ENCODE data around the gene PCDHGA4. TPM values are rescaled to one million over a fixed set of nuclear protein-coding genes. Genes with fewer than 3 reads are reported as not detected.

Gene PCDHGA4
- total and polyA plus RNA-seq, 2 donors (not counting 1 experiment from before 2014, with no cell fraction given), result 0.13 to 1.1 TPM

DNA sequence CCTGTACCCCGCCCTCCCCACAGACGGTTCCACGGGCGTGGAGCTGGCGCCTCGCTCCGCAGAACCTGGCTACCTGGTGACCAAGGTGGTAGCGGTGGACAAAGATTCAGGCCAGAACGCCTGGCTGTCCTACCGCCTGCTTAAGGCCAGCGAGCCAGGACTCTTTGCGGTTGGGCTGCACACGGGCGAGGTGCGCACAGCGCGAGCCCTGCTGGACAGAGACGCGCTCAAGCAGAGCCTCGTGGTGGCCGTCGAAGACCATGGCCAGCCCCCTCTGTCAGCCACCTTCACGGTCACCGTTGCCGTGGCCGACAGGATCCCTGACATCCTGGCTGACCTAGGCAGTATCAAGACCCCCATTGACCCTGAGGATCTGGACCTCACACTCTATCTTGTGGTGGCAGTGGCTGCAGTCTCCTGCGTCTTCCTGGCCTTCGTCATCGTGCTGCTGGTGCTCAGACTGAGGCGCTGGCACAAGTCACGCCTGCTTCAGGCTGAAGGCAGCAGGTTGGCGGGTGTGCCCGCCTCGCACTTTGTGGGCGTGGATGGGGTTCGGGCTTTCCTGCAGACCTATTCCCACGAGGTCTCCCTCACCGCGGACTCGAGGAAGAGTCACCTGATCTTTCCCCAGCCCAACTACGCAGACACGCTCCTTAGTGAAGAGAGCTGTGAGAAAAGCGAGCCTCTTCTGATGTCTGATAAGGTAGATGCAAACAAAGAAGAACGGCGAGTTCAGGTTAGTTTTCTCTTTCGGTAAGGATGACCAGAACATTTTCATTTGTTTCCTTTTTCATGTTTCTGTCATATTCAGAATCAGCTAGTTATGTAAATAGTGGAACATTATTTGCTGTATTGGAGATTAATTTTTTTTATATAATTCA, 11.4 kb downstream of the PCDHGA4 start:
- Histone ChIP-seq H4K20me1 (ENCODE audit: control insufficient read depth, insufficient read depth, low read length, poor library complexity, severe bottlenecking) (no peaks in the 10 kb centered on the region), H3K4me2 (replicated peaks; ENCODE audit: low read depth, low read length, poor library complexity, severe bottlenecking) (no peak overlapping the region), H3K9ac (ENCODE audit: low read length) (no peak overlapping the region), H3K36me3 (replicated peaks in 1 of 2; ENCODE audit: control extremely low read depth in 1 of 2, control insufficient read depth in 1 of 2, extremely low read depth in 1 of 2, insufficient read depth in 2 of 2, low read length in 1 of 2) (no peaks in the 10 kb centered on the region), H3K27me3 (replicated peaks in 1 of 4; ENCODE audit: control extremely low read depth in 1 of 4, control insufficient read depth in 3 of 4, insufficient read depth in 4 of 4, low read length in 3 of 4) (peaks cover 0 to 63% (median 40%) of the 10 kb centered on the region in 4 experiments), H3K4me1 (ENCODE audit: control insufficient read depth in 2 of 2, insufficient read depth in 2 of 2, low read length in 2 of 2) (peaks cover 4 to 5% of the 10 kb centered on the region in 2 donors), H3K27ac (ENCODE audit: low read length in 2 of 2) (no peak overlapping the region), H2AFZ (ENCODE audit: insufficient read depth, low read depth, low read length, poor library complexity, severe bottlenecking) (no peak overlapping the region), H3K4me3 (ENCODE audit: control extremely low read depth in 1 of 5, extremely low read depth in 1 of 5, insufficient read depth in 1 of 5, low read depth in 2 of 5, low read length in 4 of 5) (no peak overlapping the region), H3K9me3 (ENCODE audit: control extremely low read depth in 1 of 3, control insufficient read depth in 2 of 3, insufficient read depth in 1 of 3, low read length in 2 of 3) (peaks cover 6 to 56% (median 46%) of the 10 kb centered on the region in 3 donors), H3K79me2 (ENCODE audit: control insufficient read depth, insufficient read depth, low read length) (no peaks in the 10 kb centered on the region)
- no peak overlapping the region for H3K27ac Mint-ChIP-seq
- POLR2A ChIA-PET, result no interaction called here
- DNase-seq (no peak), ATAC-seq (ENCODE audit: low read depth) (no peak)
- 47% methylated on average over 42 of the region's 46 CpGs for WGBS (ENCODE audit: insufficient coverage)
- TF ChIP-seq EZH2 (IDR thresholded peaks at IDR 0.05; ENCODE audit: borderline replicate concordance, insufficient read depth, low read depth, low read length, poor library complexity, severe bottlenecking) (no peak), CTCF (IDR thresholded peaks at IDR 0.05) (no peak)
- H3K27me3 Mint-ChIP-seq, result peaks cover 64% of the 10 kb centered on the region
- CTCF ChIA-PET, result no interaction called here
- intact Hi-C loops (cut with micrococcal nuclease), result loop anchor here (5.0 kb wide), 1 partner anchor 36 kb away; the partner anchor contains the start of gene PCDHGA9
- no peak overlapping the region for H3K4me3 Mint-ChIP-seq
- H3K4me1 Mint-ChIP-seq, result peaks cover 15% of the 10 kb centered on the region
- peaks cover 6% of the 10 kb centered on the region for H3K9me3 Mint-ChIP-seq (ENCODE audit: insufficient read depth)
